CD4-positive, alpha-beta T cell treated with Interleukin-15 for 4 hours (primary cell): ENCODE data around the gene STOM.
"Not testable (repeated sequence)": the region's sequence is repeated elsewhere in the genome, so short reads cannot be mapped to it uniquely, and the experiment has no call there.

ENCODE experiments used
- DNase-seq: peaks from one replicate; pipeline ENCODE4 v3.0.0-alpha.2; 2020; ENCODE audit warnings: low spot score

Gene STOM

GRCh38 chr9:121301881-121302286 is 68.2 kb downstream of the STOM start:
- DNase-seq, result no peak

- no peak for DNase-seq
Observed at GRCh38 chr9:121300283-121301119, 69.5 kb downstream of the STOM start.

GRCh38 chr9:121299467-121300282 is 70.4 kb downstream of the STOM start:
- DNase-seq, result no peak

GRCh38 chr9:121298689-121299466 is 71.2 kb downstream of the STOM start:
- DNase-seq, result no peak

- no peak for DNase-seq
Observed at GRCh38 chr9:121298016-121298538, 72.0 kb downstream of the STOM start.

- DNase-seq, result no peak
Observed at GRCh38 chr9:121297389-121297788, 72.7 kb downstream of the STOM start.

GRCh38 chr9:121296213-121297127 is 73.6 kb downstream of the STOM start:
- no peak for DNase-seq

- no peak for DNase-seq
Observed at GRCh38 chr9:121295662-121296191, 74.3 kb downstream of the STOM start.

GRCh38 chr9:121294866-121295661 is 75.0 kb downstream of the STOM start:
- DNase-seq, result no peak

GRCh38 chr9:121294151-121294743 is 75.8 kb downstream of the STOM start:
- DNase-seq, result no peak

- DNase-seq, result no peak
Observed at GRCh38 chr9:121292801-121293241, 77.2 kb downstream of the STOM start.

- no peak for DNase-seq
Observed at GRCh38 chr9:121292051-121292450, 78.0 kb downstream of the STOM start.

GRCh38 chr9:121291536-121291935 is 78.5 kb downstream of the STOM start:
- not testable (repeated sequence) for DNase-seq

- no peak for DNase-seq
Observed at GRCh38 chr9:121289772-121290370, 80.2 kb downstream of the STOM start.

GRCh38 chr9:121289026-121289771 is 80.9 kb downstream of the STOM start:
- no peak for DNase-seq
